HG03097 (cell line): ENCODE data around the gene FRMD4B.

Experiments used
- ATAC-seq: cut with Tn5 transposase; IDR thresholded peaks from one replicate; pipeline ENCODE4 v1.9.1; 2021; ENCODE audit not compliant: unreplicated experiment, low FRiP score

FRMD4B gene

DNA sequence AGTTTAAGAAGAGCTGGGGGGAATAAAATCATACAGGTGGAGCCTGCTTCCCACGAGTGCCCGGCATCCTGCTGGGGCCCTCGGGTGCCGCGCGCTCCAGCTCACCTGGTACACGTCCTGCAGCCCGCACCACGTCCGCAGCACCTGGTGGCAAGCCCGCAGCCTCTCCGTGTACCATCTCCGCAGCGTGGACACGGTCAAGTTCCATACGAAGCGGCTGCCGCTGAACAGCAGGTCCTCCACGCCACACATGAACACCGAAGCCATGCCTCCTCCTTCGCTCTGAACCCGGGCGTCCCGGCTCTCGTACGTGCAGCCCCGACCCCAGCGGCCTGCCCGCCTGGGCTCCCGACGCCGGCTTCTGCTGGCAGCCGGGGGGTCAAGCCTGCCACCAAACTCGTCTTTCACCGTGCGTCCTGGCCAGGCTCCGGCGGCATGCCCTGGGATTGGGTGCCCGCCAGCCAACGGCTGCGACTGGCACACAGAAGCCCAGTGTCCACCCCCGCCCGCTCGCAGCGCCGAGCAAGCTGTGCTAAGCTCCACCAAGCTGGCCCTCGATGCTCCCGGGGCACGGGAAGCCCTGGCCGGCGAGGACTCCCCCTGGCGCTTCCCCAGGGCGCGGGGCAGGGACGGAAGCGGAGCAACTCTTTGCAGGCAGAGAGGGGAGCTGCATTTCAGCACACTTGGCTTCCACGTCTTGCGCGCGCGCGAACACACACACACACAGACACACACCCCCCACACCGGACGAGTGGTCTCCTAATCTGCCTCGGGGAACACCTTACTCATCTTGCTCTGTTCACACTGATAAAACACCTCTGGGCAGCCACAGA, at the start of gene FRMD4B:
Gene FRMD4B, minus strand, starts transcription at position 366 of the 833 bp plus-strand sequence. Its CDS starts 99 bp downstream, at position 267.
- ATAC-seq, result no peak

DNA sequence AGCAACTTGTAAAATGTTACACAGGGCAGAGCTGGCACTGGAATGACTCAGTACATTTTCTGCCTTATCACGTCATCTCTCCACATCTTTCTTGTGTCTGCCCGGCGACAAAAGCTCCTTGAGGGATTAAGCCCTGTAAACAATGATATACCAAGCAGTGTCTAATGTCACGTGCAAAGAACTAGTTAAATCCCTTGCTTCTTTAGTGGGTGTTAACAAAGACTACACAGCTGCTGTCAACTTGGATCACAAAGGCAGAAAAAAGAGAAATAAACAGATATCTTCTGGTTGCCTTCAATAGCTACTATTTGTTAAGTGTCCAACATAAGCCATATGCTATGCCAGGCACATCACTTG, 48.1 kb upstream of the FRMD4B start:
- no peak for ATAC-seq

DNA sequence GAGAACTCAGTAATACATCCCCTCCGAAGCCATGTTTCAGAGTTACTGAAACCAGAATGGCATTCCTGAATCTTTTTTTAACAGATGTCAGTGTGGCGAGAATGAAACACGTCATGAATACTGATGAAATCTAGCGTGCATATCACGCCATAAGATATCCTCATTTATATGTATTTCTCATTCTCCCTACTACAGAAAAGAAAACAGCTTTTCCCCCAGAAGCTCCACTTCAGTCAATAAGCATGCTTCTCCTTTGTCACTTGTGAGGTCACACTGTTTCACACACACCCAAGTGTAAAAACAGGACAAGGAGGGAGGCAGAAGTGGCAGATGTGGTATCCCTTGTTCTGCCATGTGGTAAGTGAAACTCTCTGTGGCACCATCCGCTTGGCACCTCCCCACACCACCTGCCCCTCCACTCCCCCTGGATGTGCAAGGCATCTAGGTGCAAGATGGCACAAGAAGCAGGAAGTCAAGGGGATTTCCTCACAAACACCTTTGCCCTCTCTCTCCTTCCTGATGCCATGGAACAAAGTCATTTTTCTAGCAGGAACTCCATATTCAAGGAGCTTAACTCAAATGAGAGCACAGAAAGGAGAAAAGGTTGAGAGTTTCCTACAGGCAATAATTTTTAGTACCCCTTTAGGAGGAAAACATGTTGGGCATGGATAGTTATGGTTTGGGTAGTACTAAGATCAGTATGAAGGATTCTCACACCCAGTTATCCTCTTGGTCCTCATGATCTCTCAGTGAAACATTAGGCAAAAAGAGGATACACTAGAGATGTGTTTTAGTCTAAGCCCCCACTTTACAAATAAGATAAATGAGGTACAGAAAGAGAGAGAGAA, 47.5 kb upstream of the FRMD4B start:
- ATAC-seq, result no peak

DNA sequence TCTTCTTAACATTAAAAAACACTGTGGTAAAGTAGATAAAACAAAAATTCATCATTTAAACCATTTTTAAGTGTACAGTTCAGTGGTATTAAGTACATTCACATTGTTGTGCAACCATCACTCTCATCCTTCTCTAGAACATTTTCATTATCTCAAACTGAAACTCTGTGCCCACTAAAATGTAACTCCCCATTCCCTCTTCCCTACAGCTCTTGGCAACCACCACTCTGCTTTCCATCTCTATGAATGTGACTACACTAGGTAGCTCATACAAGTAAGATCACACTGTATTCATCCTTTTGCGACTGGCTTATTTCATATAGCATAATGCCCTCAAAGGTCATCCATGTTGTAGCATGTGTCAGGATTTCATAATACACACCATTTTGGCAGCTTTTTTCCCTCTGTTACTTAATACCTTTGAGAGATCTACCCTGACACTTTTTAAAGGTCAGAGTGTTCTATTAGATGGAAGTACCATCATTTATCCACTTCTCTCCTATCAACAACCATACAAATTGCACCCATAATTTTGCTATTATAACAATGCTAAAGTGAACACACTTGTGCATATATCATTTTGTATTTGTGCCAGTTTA, 42.9 kb upstream of the FRMD4B start:
- ATAC-seq, result no peak

DNA sequence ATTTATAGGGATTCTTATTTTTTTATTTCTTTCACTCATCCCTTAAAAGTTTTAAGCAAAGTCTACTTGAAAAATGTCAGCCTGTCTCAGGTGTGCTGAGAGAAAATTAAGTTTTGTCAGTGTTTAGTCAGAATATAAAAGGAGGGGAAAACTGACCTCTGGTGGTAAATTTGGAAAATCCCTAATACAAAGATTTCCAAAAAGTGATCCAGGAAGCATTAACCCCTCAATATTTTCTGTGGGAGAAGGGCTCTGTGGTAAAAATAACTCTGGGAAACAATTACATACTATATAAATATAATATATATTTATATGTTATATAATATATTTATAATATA, 41.0 kb upstream of the FRMD4B start:
- no peak for ATAC-seq

DNA sequence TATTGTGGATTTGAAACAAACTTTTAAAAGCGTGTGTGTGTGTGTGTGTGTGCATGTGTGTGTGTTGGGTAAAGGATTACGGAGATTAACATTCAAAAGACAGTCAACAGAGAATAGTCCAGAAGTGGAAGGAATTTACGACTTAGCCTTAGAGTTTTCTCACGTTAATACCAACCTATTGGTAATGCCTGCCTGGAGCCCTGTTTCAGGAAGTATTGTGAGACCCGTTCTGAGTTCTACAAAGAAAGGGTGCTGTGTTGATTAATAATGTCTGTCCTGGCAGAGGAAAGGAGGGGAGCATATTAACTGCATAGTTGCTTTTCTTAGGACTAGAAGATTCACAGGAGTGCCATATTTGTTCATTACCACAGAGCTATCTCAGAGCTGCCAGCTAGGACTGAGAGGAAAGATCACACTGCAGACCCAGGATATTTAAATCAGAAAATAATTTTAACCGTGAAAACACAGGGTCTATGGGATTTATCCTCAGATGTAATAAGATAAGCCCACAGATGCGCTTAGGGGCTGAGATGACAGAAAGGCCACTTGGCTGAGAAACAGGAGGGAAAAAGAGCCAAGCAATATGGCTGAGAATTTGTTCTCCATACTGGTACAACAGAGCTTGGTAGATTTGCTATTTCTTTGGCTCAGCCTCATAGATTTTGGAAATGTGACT, 40.5 kb upstream of the FRMD4B start:
- ATAC-seq, result no peak

DNA sequence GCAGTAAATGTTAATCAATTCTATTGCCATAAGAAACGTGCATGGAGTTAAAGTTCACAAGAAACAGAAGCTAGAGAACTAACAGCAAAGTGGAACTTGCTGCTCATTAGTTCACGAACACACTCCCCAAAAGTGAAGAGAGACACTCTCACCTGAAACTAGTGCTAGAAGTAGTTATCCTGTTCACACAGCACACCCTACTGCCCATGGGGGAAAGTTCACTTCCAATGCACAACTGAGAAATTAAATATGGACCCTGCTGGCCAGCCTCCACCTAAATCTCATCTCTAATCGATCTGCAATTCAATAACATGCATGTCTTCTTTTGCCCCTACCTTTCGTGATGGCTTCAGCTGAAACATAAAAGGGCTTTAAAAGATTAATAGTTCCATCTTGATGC, 39.4 kb upstream of the FRMD4B start:
- ATAC-seq, result no peak

DNA sequence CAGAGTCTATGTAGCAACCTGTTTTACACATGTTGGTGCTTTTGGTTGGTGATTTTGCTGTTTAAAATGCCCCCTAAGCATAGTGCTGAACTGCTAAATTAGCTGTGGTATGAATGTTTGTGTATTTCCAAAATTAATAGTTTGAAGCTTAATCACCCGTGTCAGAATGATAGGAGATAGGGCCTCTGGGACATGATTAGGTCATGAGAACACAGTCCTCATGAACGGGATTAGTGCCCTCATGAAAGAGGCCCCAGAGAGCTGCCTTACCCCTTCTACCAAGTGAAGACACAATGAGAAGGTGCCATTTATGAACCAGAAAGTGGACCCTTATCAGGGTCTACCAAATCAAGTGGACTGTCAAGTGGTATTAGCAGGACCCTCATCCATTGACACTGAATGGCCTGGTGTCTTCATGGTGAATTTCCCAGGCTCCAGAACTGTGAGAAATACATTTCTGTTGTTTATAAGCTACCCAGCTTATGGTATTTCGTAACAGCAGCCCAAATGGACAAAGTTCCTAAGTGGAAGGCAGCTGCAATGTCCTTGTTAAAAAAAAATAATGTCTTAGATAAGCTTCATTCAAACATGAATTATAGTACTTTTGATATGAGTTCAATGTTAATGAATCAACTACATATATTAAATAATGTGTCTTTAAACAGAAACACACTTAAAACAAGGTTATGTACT, 37.7 kb upstream of the FRMD4B start:
- no peak for ATAC-seq

DNA sequence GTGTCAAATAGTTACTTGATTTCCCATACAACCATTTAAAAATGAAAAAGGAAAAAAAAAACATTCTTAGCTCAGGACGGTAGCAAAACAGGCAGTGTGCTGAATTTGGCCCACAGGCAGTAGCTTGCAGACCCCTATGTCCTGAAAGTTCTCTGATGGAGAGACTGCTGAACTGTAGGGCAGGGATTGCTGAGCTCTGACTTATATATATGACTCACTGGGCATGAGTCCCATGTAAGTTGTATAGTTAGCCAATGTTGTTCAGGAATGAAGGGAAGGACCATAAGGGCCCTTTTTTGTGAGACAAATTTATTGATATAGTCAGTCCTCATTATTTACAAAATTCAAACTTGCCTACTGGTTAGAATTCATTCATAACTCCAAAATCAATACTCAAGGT, 36.9 kb upstream of the FRMD4B start:
- ATAC-seq, result no peak

DNA sequence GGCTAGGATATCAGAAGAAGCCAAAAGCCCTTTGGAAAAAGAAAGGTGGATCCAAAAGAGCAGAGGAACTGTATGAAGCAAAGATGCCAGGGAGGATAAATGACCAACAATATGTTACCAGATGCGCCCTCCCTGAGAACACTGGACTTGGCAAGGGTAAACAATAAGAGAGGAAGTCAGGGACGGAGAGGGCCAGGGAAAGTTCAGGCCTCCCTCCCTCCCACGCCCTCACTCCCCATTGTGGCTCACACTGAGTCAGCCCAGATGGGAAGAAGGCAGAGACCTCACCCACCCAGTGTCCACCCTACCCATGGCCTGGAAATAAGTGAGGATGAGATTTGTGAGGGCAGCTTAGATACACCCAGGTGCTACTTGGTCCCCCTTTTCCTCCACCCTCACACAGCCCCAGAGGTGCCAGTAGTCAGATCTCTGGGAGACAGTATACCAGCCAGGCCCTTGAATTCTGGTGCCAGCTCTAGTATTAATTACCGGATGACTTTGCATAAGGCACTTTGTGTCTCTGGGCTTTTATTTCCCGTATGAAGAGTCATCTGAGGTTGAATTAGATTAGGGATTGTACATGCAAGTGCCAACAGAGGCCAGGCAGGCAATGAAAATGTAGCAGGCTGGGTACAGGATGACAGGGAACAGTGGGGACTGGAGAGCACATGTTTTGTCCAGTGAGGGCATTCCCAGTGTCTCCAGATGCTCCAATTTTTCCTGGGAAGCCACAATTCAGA, 35.1 kb upstream of the FRMD4B start:
- ATAC-seq, result no peak

DNA sequence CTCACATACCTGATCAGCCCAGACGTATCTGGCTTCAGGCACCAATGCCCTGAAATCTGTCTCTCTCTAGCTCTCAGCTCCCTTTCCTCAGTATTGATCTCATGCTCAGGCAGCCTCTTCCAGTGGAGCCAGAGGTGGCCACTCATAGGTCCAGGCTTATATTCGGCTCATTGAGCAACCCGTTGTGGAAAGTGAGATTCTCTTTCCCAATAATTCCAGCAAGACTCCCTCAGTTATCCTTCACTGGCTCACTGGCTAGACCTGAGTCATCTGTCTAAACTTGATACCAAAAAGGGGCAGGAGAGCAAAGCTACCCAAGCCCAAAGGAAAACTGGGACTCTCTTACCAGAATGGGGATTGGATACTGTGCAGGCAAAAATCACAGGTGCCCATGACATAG, 33.4 kb upstream of the FRMD4B start:
- no peak for ATAC-seq

DNA sequence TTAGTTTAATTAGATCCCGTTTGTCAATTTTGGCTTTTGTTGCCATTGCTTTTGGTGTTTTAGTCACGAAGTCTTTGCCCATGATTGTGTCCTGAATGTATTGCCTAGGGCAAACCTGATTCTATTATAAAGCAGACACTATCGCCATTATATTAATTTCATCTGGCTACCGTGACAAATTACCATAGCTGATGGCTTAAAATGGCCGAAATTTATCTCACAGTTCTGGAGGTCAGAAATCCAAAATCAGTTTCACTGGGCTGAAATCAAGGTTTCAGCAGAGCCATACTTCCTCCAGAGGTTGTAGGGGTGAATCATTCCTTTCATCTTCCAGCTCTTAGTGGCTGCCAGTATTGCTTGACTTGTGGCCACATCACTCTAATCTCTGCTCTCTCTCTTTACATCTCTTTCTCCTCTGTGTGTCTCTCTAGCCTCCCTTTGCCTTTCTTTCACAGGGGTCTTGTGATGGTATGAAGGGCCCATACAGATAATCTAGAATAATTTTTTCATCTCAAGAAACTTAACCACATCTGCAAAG, 31.7 kb upstream of the FRMD4B start:
- ATAC-seq, result no peak

DNA sequence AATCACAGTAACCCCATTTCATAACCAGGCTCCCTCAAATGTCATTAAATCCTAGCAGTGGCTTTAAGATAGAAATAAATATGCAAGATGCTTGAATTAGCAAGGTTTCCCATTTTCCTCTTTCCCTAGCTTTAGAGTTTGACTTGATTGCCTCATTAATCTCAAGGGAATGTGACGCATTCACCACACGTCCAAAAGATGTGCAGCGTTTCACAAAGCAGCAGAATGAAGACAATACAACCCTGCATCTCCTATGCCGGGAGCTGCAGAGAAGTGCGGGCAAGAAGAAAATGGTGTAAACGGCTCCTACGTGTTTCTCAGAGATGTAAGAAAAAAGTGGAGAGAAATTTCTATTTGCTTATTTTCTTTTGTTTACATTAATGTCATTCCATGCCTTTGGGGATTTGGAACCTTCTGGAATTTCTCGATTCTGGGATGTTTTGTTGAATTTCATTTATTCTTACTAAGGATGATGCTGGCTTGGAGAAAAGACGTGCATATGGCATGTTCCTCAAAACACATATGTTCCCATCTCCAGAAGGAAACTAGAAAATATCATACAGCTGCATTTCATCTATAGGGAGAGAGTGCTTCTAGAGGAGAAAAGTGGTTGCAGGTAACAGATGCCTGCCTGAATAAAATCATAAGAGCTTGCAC, 27.8 kb upstream of the FRMD4B start:
- no peak for ATAC-seq

DNA sequence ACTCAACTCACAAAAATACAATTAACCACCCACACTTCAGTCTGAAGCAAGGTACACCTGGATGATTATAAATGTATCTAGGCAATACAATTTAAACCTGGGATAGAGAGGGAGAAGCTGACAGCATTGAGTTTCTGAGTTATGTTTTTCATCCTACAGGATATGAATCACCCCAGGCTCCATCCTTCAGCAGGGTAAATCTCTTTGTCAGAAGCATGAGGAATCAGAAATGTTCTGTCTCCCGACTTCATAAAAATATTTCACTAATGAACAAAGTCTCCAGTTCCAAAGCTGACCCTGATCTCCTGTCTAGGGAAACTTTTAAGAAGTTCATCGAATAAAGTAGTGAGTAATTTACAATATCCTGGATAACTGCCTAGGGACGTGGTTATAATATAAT, 25.5 kb upstream of the FRMD4B start:
- no peak for ATAC-seq

DNA sequence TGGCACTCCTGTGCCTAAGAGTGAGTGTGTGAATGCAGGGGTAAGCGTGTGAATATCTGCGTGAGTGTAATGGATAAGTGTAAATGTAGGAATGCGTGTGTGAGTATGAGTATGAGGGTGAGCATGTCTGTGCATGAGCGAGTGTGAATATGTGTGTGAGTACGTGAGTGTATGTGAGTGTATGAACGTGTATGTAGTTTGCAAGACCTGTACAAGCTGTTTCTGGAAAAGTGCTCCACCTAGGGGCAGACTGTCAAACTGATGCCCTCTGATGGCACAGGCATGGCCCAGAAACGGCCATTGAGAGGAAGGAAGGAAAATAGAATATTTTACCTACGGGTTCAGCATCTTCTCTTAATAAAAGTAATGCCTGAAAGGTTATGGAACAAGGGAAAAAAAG, 24.4 kb upstream of the FRMD4B start:
- ATAC-seq, result peak; percentile 93

DNA sequence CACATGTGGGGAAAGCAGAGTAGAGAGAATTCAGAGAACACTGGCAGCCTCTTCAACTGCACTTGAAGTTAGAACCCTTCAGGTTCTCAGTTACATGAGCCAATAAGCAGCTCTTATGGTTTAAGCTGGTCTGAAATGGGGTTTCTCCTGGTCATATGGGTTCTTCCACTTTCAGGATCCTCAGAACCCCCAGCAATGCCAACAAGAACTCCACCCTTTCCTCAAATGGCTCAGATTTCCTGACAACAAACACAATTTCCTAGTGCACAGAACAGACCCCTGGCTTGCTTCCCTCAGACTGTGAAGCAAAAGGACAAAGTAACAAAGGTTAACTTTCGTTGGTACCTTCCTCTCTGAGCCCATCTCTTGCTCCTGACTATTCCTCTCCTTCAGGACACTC, 23.9 kb upstream of the FRMD4B start:
- ATAC-seq, result no peak

DNA sequence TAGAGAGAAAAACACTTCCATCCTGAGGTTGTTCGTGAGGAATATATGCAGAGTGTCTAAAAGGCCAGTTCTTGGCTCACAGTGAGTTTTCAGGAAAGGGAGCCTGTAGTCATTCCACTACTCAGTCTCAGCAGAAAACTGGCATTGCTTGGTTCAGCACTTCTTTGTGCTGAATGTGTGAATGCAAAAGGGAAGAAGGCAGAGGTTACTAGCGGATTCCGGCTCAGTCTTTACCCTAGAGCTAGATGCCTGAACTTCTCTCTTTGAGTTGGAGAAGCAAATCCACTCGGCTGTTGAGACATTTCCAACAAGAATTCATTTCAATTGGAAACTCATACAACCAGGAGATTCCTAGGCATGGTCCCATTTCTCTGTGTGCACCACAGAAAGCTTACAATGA, 23.1 kb upstream of the FRMD4B start:
- no peak for ATAC-seq

DNA sequence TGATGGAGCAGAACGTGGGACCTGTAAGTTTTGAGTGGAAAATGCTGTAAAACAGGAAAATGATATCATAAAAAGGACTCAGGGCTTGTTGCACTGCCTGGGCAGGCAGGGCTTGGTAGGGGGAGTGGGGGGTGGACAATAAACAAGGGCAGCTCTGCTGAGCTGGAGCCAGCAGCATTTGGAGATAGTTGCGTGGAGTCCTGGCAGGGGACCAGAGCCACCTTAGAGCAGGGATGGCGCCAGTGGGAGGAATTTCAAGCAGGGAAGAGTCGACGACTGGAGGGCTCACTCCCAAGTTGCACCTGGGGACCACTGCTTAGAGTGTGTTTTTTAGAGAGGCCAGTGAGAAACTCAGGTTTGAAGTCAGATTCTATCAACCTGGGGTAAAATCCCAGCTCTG, 22.7 kb upstream of the FRMD4B start:
- ATAC-seq, result no peak

DNA sequence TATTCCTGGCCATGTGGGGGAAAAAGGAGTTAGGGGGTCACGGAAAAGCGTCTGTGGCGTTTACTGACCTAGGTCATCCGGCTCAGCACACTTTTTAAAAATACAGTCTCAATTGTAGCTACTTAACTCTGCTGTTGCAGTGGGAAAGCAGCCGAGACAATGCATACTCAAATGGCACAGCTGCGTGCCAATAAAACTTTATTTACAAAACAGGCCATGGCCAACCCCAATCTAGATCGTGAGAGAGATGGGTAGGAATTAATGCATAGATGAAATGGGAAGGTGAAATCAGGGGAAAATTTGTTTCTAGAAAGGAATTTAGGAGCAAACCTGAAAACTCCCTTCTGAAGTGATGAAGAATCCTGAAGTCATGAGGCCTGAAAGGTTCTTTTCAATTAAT, 22.0 kb upstream of the FRMD4B start:
- ATAC-seq, result no peak
